ENCODE data around the gene EPB41.
"Not testable (repeated sequence)": the region's sequence is repeated elsewhere in the genome, so short reads cannot be mapped to it uniquely, and the experiment has no call there.

Gene EPB41

GRCh38 chr1:28927648-28928313 is 13.4 kb downstream of the EPB41 start:
- DNase-seq, result no peak

- DNase-seq, result no peak
These were observed 14.1 kb downstream of the EPB41 start for GRCh38 chr1:28928314-28928941.

- DNase-seq, result no peak
These were observed 18.9 kb downstream of the EPB41 start for GRCh38 chr1:28933277-28933676.

- DNase-seq, result no peak
These were observed 19.5 kb downstream of the EPB41 start for GRCh38 chr1:28933918-28934317.

- DNase-seq, result no peak
These were observed 20.3 kb downstream of the EPB41 start for GRCh38 chr1:28934676-28935075.

- DNase-seq, result no peak
These were observed 20.9 kb downstream of the EPB41 start for GRCh38 chr1:28935293-28935692.

- DNase-seq, result no peak
These were observed 21.7 kb downstream of the EPB41 start for GRCh38 chr1:28936094-28936493.

- no peak for DNase-seq
These were observed 22.2 kb downstream of the EPB41 start for GRCh38 chr1:28936528-28936927.

GRCh38 chr1:28943581-28943980 is 29.2 kb downstream of the EPB41 start:
- DNase-seq, result not testable (repeated sequence)

- DNase-seq, result no peak
These were observed 35.6 kb downstream of the EPB41 start for GRCh38 chr1:28950006-28950405.

GRCh38 chr1:28950449-28950848 is 36.1 kb downstream of the EPB41 start:
- no peak for DNase-seq

- DNase-seq, result no peak
These were observed 39.9 kb downstream of the EPB41 start for GRCh38 chr1:28954126-28954726.

GRCh38 chr1:28956038-28956464 is 41.7 kb downstream of the EPB41 start:
- DNase-seq, result no peak

GRCh38 chr1:28962114-28962831 is 47.9 kb downstream of the EPB41 start:
- DNase-seq, result not testable (repeated sequence)

GRCh38 chr1:28965271-28965870 is 51.0 kb downstream of the EPB41 start:
- no peak for DNase-seq

- no peak for DNase-seq
These were observed 52.2 kb downstream of the EPB41 start for GRCh38 chr1:28966617-28967016.

- no peak for DNase-seq
These were observed 57.8 kb downstream of the EPB41 start for GRCh38 chr1:28971980-28972771.

- DNase-seq, result no peak
These were observed 59.4 kb downstream of the EPB41 start for GRCh38 chr1:28973596-28974421.

- no peak for DNase-seq
These were observed 60.1 kb downstream of the EPB41 start for GRCh38 chr1:28974432-28974831.

- DNase-seq, result no peak
These were observed 61.9 kb downstream of the EPB41 start for GRCh38 chr1:28976248-28976647.

- DNase-seq, result no peak
These were observed 66.8 kb downstream of the EPB41 start for GRCh38 chr1:28981210-28981609.
